GM12878 (cell line): Measurements from ENCODE around the gene PHLDB1. TPM values are rescaled to one million over a fixed set of nuclear protein-coding genes. Genes with fewer than 3 reads are reported as not detected.

Source experiments
- ATAC-seq: fragments of 200-7000 bp; cut with Tn5 transposase; 3 replicates; pipeline ENCODE4 v1.9.1; 2020; ENCODE audit warnings: mild to moderate bottlenecking, moderate library complexity
- BruUV-seq: library from RNA; stranded (reverse); fragments of 400-500 nt; replicated peaks from 2 replicates; lab custom pipeline; 2021; lab: Mats Ljungman, UMichigan
- CTCF ChIA-PET: fragments of 300-600 bp; sonication (Branson Sonifier 250); formaldehyde crosslinking; extraction: SDS; loops from one replicate; lab custom pipeline; 2021; ENCODE audit warnings: inconsistent platforms; lab: Yijun Ruan, JAX
- POLR2A ChIA-PET: fragments of 350-600 bp; formaldehyde crosslinking; extraction: SDS; loops from one replicate; lab custom pipeline; 2021; ENCODE audit warnings: inconsistent platforms; lab: Charles Lee
- RAD21 ChIA-PET: fragments of 300-600 bp; sonication (Branson Sonifier 250); formaldehyde crosslinking; loops from one replicate; lab custom pipeline; 2023; ENCODE audit warnings: antibody characterized with exemption; ENCODE audit not compliant: unreplicated experiment; lab: Charles Lee
- SMC1A ChIA-PET: fragments of 300-600 bp; sonication (Branson Sonifier 250); formaldehyde crosslinking; loops from one replicate; lab custom pipeline; 2023; ENCODE audit not compliant: unreplicated experiment, uncharacterized antibody; lab: Charles Lee
- DNase-seq: peaks from one replicate; pipeline ENCODE4 v3.0.0-alpha.2; 2011; ENCODE audit warnings: low read depth, low spot score
- FAIRE-seq: peaks from 3 replicates; lab custom pipeline; 2011; peaks lifted over from hg19 to GRCh38; lab: Jason Lieb, UNC
- H2AFZ ChIP-seq: 2 replicates; pipeline ENCODE4 v1.6.0; 2011; ENCODE audit warnings: low read depth, low read length, control low read depth; ENCODE audit not compliant: control insufficient read depth
- H3K27ac ChIP-seq: 2 replicates; pipeline ENCODE4 v1.5.1; 2011; ENCODE audit warnings: control low read depth; ENCODE audit not compliant: control insufficient read depth, insufficient read depth
- H3K27me3 ChIP-seq, 2 experiments: replicated peaks in 1 of 2; 2 replicates each; pipeline versions ENCODE4 v1.6.0 to v1.6.1; 2011; ENCODE audit warnings: low read length in 1 of 2; ENCODE audit not compliant: control insufficient read depth in 2 of 2, insufficient read depth in 2 of 2
- H3K36me3 ChIP-seq, 2 experiments: 2 replicates each; pipeline ENCODE4 v1.5.1; 2011; ENCODE audit warnings: low read length in 1 of 2; ENCODE audit not compliant: control insufficient read depth in 2 of 2, insufficient read depth in 2 of 2
- H3K4me1 ChIP-seq: 2 replicates; pipeline ENCODE4 v1.6.1; 2011; ENCODE audit warnings: mild to moderate bottlenecking, low read length, moderate library complexity, mixed read lengths; ENCODE audit not compliant: control insufficient read depth, insufficient read depth
- H3K4me2 ChIP-seq: 2 replicates; pipeline ENCODE4 v1.6.0; 2011; ENCODE audit warnings: control low read depth; ENCODE audit not compliant: control insufficient read depth, insufficient read depth
- H3K4me3 ChIP-seq: fragments of 200-600 bp; sonication (generic); 2 replicates; pipeline ENCODE4 v1.5.1; 2016
- H3K79me2 ChIP-seq: 2 replicates; pipeline ENCODE4 v1.6.0; 2011; ENCODE audit warnings: low read length; ENCODE audit not compliant: control insufficient read depth, insufficient read depth
- H3K9ac ChIP-seq: 2 replicates; pipeline ENCODE4 v1.8.0; 2011; ENCODE audit warnings: low read length, control low read depth, mixed read lengths; ENCODE audit not compliant: control insufficient read depth, insufficient read depth
- H3K9me3 ChIP-seq: replicated peaks from 3 replicates; pipeline ENCODE4 v1.5.1; 2011; ENCODE audit warnings: mild to moderate bottlenecking, low read length; ENCODE audit not compliant: control insufficient read depth, insufficient read depth
- H4K20me1 ChIP-seq: 2 replicates; pipeline ENCODE4 v1.6.0; 2011; ENCODE audit not compliant: control insufficient read depth, insufficient read depth
- IKZF1 ChIP-seq: fragments of 450-650 bp; conservative IDR thresholded peaks from 2 replicates; pipeline ENCODE4 v1.6.1; 2017; ENCODE audit warnings: antibody characterized with exemption, mild to moderate bottlenecking
- JUND ChIP-seq: IDR thresholded peaks from 2 replicates; pipeline ENCODE4 v1.6.1; 2012; ENCODE audit warnings: low read depth, mild to moderate bottlenecking, low read length, improper control_type of control experiment, moderate library complexity
- MYB ChIP-seq: fragments of 150-350 bp; IDR thresholded peaks from 2 replicates; pipeline ENCODE4 v1.6.1; 2014; ENCODE audit warnings: mild to moderate bottlenecking, low read depth, low read length, borderline replicate concordance
- TAF1 ChIP-seq: IDR thresholded peaks from 2 replicates; pipeline ENCODE4 v1.6.1; 2011; ENCODE audit warnings: mild to moderate bottlenecking, low read depth, low read length, borderline replicate concordance
- YBX1 ChIP-seq: fragments of 450-650 bp; IDR thresholded peaks from 2 replicates; pipeline ENCODE4 v1.6.1; 2016; ENCODE audit warnings: antibody characterized with exemption
- WGBS: methylation state at CpG from one replicate; pipeline ENCODE4 v1.1.6; 2016; ENCODE audit warnings: low lambda C conversion rate; ENCODE audit not compliant: insufficient replicate concordance, insufficient coverage; ENCODE audit errors: missing lambda C conversion rate; 5-methylcytosine and 5-hydroxymethylcytosine counted together
- in situ Hi-C: fragments of 300-500 bp; cut with MboI; formaldehyde crosslinking; loops from 9 replicates; pipeline ENCODE4 v1.14.3; 2018; ENCODE audit warnings: mixed read lengths
- intact Hi-C: fragments of 100-400 bp; cut with micrococcal nuclease; formaldehyde crosslinking; loops from one replicate; pipeline ENCODE4 v1.14.2; 2022; ENCODE audit not compliant: unreplicated experiment
- polyA plus RNA-seq, 11 experiments: library from polyadenylated mRNA; depleted of rRNA in 4 of 11; unstranded in 6 of 11; stranded (reverse) in 5 of 11; fragments of >200 nt; fragmentation: Nextera tagmentation in 4 of 11; fragmentation: Illumina TruSeq in 1 of 11; extraction: Ambion mirVana in 4 of 11; extraction: Trizol in 1 of 11; gene quantifications; 1 replicate in 1 of 11; 2 replicates in 10 of 11; pipeline versions ENCODE4 v1.2.1 to v1.2.3, GENCODE V29; 2011 to 2016; ENCODE audit warnings: inconsistent platforms in 2 of 11, missing spikeins in 2 of 11, low read depth in 1 of 11
- total RNA-seq, 4 experiments: library from RNA; depleted of rRNA in 3 of 4; stranded (reverse); fragments of >200 nt in 3 of 4; fragmentation: Illumina TruSeq in 1 of 4; extraction: Trizol in 1 of 4; gene quantifications; 2 replicates each; pipeline versions ENCODE4 v1.2.1 to v1.2.3, GENCODE V29; 2013 to 2021
- TF ChIP-seq, protein P1 (sequence below): IDR thresholded peaks from 2 replicates; pipeline ENCODE4 v1.6.1; 2012; ENCODE audit warnings: improper control_type of control experiment, low read depth, low read length; ENCODE audit not compliant: insufficient replicate concordance
- TF ChIP-seq, protein P2 (sequence below): fragments of 450-650 bp; IDR thresholded peaks from 2 replicates; pipeline ENCODE4 v1.6.1; 2016; ENCODE audit warnings: mild to moderate bottlenecking

PHLDB1 gene
- total and polyA plus RNA-seq, 10 of the 15 experiments (the other 5 are each of a cell fraction or from before 2014, with no cell fraction given) = 0.03 to 0.26 (median 0.18) TPM; not detected in 4

DNA sequence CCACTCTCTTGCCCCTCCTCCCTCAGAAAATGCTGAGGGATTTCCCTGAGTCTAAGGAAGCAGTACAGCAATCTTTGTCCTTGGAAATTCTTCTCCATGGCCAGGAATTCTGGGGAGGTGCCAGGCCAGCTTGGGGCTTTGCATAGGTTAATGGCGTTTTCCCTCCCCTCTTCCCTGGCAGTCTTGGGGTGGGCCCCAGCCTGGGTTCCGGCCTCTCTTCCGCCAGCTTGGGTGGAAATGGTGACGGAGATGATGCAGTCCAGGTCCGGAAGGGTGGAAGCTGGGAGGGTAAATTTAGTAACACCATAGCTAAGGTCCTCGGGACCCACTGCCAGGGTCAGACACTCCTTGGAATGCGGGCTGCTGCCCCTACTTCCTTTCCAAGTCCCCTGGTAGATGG, 5.0 kb downstream of the PHLDB1 start:
- DNase-seq (no peak), FAIRE-seq (no peak), ATAC-seq (no peak)
- in situ Hi-C loops (no loop called here), intact Hi-C loops (no loop called here)
- POLR2A ChIA-PET = interaction anchor here (0.7 kb wide), 1 partner anchor 9 kb away, joined by 12 read pairs; no protein-coding TSS in a partner anchor
- RAD21 ChIA-PET = no interaction called here
- Histone ChIP-seq H3K4me1 (peaks cover 8% of the 10 kb centered on the region), H3K27ac (no peak overlapping the region), H3K79me2 (no peaks in the 10 kb centered on the region), H3K36me3 (no peaks in the 10 kb centered on the region), H3K4me2 (no peak overlapping the region), H3K27me3 (peaks cover 20 to 31% of the 10 kb centered on the region in 2 experiments; a peak in 3 of 4 replicates), H2AFZ (no peak overlapping the region), H4K20me1 (no peaks in the 10 kb centered on the region; the same call in 1 of the 2 replicates), H3K9me3 (no peaks in the 10 kb centered on the region), H3K4me3 (no peak overlapping the region), H3K9ac (no peak overlapping the region)
- CTCF ChIA-PET = interaction anchor here (0.7 to 3.1 kb wide), 9 partner anchors 8 to 151 kb away, joined by 3 to 25 read pairs (median 4); no protein-coding TSS in a partner anchor
- BruUV-seq = no TSS peak
- WGBS = 6% methylated on average over 7 of the region's 7 CpGs
- TF ChIP-seq MYB = no peak
- TF ChIP-seq YBX1 = no peak
- no peak for TF ChIP-seq TAF1
- no peak for TF ChIP-seq IKZF1
- TF ChIP-seq, protein P1, sequence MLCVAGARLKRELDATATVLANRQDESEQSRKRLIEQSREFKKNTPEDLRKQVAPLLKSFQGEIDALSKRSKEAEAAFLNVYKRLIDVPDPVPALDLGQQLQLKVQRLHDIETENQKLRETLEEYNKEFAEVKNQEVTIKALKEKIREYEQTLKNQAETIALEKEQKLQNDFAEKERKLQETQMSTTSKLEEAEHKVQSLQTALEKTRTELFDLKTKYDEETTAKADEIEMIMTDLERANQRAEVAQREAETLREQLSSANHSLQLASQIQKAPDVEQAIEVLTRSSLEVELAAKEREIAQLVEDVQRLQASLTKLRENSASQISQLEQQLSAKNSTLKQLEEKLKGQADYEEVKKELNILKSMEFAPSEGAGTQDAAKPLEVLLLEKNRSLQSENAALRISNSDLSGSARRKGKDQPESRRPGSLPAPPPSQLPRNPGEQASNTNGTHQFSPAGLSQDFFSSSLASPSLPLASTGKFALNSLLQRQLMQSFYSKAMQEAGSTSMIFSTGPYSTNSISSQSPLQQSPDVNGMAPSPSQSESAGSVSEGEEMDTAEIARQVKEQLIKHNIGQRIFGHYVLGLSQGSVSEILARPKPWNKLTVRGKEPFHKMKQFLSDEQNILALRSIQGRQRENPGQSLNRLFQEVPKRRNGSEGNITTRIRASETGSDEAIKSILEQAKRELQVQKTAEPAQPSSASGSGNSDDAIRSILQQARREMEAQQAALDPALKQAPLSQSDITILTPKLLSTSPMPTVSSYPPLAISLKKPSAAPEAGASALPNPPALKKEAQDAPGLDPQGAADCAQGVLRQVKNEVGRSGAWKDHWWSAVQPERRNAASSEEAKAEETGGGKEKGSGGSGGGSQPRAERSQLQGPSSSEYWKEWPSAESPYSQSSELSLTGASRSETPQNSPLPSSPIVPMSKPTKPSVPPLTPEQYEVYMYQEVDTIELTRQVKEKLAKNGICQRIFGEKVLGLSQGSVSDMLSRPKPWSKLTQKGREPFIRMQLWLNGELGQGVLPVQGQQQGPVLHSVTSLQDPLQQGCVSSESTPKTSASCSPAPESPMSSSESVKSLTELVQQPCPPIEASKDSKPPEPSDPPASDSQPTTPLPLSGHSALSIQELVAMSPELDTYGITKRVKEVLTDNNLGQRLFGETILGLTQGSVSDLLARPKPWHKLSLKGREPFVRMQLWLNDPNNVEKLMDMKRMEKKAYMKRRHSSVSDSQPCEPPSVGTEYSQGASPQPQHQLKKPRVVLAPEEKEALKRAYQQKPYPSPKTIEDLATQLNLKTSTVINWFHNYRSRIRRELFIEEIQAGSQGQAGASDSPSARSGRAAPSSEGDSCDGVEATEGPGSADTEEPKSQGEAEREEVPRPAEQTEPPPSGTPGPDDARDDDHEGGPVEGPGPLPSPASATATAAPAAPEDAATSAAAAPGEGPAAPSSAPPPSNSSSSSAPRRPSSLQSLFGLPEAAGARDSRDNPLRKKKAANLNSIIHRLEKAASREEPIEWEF = no peak
- TF ChIP-seq, protein P2, sequence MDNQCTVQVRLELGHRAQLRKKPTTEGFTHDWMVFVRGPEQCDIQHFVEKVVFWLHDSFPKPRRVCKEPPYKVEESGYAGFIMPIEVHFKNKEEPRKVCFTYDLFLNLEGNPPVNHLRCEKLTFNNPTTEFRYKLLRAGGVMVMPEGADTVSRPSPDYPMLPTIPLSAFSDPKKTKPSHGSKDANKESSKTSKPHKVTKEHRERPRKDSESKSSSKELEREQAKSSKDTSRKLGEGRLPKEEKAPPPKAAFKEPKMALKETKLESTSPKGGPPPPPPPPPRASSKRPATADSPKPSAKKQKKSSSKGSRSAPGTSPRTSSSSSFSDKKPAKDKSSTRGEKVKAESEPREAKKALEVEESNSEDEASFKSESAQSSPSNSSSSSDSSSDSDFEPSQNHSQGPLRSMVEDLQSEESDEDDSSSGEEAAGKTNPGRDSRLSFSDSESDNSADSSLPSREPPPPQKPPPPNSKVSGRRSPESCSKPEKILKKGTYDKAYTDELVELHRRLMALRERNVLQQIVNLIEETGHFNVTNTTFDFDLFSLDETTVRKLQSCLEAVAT = no peak
- TF ChIP-seq JUND = no peak
- SMC1A ChIA-PET = interaction anchor here (0.7 to 2.0 kb wide), 7 partner anchors 8 to 471 kb away, joined by 3 to 8 read pairs (median 3); no protein-coding TSS in a partner anchor
